Measurements from ENCODE around the gene AKTIP. TPM values are rescaled to one million over a fixed set of nuclear protein-coding genes. Genes with fewer than 3 reads are reported as not detected.
A peak's percentile ranks its signal among the peaks of the same experiment; 100 is the strongest.

AKTIP gene
- total and polyA plus RNA-seq, 9 of the 15 experiments (the other 6 are each of a cell fraction or from before 2014, with no cell fraction given), result 3.0 to 10.7 (median 4.4) TPM

DNA sequence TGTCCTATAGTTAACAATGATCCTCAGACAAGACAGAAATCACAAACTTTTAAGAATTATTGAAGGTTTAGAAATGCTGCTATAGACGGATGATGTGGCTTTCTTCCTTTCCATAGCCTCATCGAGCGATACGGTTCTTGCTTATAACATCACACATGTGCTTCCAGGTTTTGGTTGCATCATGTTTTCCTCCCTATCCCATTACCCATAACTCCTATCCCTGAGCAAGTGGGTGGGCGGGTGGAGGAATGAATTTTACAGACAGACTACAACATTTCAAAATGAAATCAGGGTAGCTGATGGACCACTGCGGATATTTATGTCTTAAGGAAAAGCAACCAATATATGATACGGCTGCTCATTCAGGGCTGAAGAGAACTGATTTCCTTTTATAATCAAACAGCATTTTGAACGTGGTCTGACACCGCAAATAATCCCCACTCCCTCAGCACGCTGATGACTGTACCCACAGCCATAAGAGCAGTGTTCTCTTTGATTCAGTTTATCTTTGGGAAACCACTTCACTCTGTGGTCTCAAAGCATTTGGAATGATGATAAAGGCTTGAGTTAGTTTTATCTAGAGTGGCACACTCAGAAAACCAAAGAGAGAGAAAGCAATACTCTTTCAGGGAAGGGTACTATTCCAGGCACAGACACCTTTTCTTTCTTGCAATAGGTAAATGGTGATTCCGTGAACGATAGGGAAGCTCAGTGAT, 4.6 kb upstream of the AKTIP start (continued):
- no peak for TF ChIP-seq ZHX1 (conservative IDR thresholded peaks at IDR 0.05; ENCODE audit: low read length)
- TF ChIP-seq LEF1 (IDR thresholded peaks at IDR 0.05), result no peak
- TF ChIP-seq ATF3 (IDR thresholded peaks at IDR 0.05), result peak; percentile 57
- TF ChIP-seq ATF3 (CRISPR knock-in tag; conservative IDR thresholded peaks at IDR 0.05), result no peak

- H3K9me3 ChIP-seq (replicated peaks; ENCODE audit: control insufficient read depth, insufficient read depth, low read depth, low read length), result no peaks in the 10 kb centered on the region
- no peak overlapping the region for H3K27ac ChIP-seq (ENCODE audit: extremely low read depth, low read depth, low read length)
- intact Hi-C loops (cut with micrococcal nuclease), result loop anchor here (5.0 to 10.0 kb wide), 2 partner anchors 371 to 449 kb away; no protein-coding TSS in a partner anchor
- ATAC-seq (no peak), DNase-seq (ENCODE audit: extremely low read depth in 1 of 4, low spot score in 3 of 4) (no peak), FAIRE-seq (no peak)
- H3K27me3 ChIP-seq (ENCODE audit: control insufficient read depth in 2 of 2, insufficient read depth in 2 of 2, low read length in 2 of 2), result no peaks in the 10 kb centered on the region; a peak in 2 of 5 replicates
- TF ChIP-seq TEAD2 (tag; IDR thresholded peaks at IDR 0.05), result no peak
- TF ChIP-seq, protein P1, sequence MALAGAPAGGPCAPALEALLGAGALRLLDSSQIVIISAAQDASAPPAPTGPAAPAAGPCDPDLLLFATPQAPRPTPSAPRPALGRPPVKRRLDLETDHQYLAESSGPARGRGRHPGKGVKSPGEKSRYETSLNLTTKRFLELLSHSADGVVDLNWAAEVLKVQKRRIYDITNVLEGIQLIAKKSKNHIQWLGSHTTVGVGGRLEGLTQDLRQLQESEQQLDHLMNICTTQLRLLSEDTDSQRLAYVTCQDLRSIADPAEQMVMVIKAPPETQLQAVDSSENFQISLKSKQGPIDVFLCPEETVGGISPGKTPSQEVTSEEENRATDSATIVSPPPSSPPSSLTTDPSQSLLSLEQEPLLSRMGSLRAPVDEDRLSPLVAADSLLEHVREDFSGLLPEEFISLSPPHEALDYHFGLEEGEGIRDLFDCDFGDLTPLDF (CRISPR knock-in tag; IDR thresholded peaks at IDR 0.05), result no peak
- no peak for TF ChIP-seq ZNF282 (CRISPR knock-in tag; IDR thresholded peaks at IDR 0.05)
- no peak for TF ChIP-seq RBBP5 (IDR thresholded peaks at IDR 0.05; ENCODE audit: borderline replicate concordance, insufficient read depth, low read length, poor library complexity, severe bottlenecking)
- no peak for TF ChIP-seq KHSRP (IDR thresholded peaks at IDR 0.05)
- TF ChIP-seq TRIM28 (IDR thresholded peaks at IDR 0.05), result no peak
- TF ChIP-seq THRB (CRISPR knock-in tag; conservative IDR thresholded peaks at IDR 0.05), result no peak
- in situ Hi-C loops (cut with MboI), result loop anchor here (10.0 to 25.0 kb wide), 2 partner anchors 451 to 1319 kb away; partner anchors contain the start of genes CHD9 and CHD9NB
- H3K4me2 ChIP-seq (ENCODE audit: insufficient read depth, low read length), result no peak overlapping the region
- H3K4me3 ChIP-seq, result no peak overlapping the region
- ChIA-PET CTCF (ENCODE audit: low intra/inter-chr PET ratio) (no interaction called here), POLR2A (interaction anchor here (0.7 kb wide), 1 partner anchor 20 kb away, joined by 3 read pairs; no protein-coding TSS in a partner anchor)
- no peaks in the 10 kb centered on the region for H4K20me1 ChIP-seq (replicated peaks; ENCODE audit: control insufficient read depth, insufficient read depth, low read length)
- 20% methylated on average over 3 of the region's 3 CpGs for WGBS (ENCODE audit: insufficient coverage, low coverage, missing lambda C conversion rate)
- no peaks in the 10 kb centered on the region for H3K79me2 ChIP-seq (ENCODE audit: control insufficient read depth, insufficient read depth, low read length)
- no peaks in the 10 kb centered on the region for H3K36me3 ChIP-seq (ENCODE audit: control insufficient read depth, insufficient read depth, low read length)
- H3K9ac ChIP-seq (ENCODE audit: insufficient read depth in 1 of 2, low read depth in 2 of 2, low read length in 2 of 2), result no peak overlapping the region
- no peak overlapping the region for H2AFZ ChIP-seq (ENCODE audit: low read depth, low read length)
- H3K4me1 ChIP-seq (replicated peaks in 1 of 2; ENCODE audit: control insufficient read depth in 2 of 2, insufficient read depth in 2 of 2, low read length in 2 of 2), result peaks cover 7 to 16% of the 10 kb centered on the region in 2 experiments; a peak in 4 of 5 replicates
- BruUV-seq (replicated peaks), result no TSS peak
- no peaks in the 10 kb centered on the region for H3K9me1 ChIP-seq (ENCODE audit: control insufficient read depth, insufficient read depth, low read length)
Observed at GRCh38 chr16:53506254-53506653, 3.2 kb upstream of the AKTIP start.
